CD4-positive, alpha-beta T cell treated with Interleukin-15 for 4 hours (primary cell): Measurements from ENCODE around the gene PALD1.

Source experiments
- DNase-seq: peaks from one replicate; pipeline ENCODE4 v3.0.0-alpha.2; 2020; ENCODE audit warnings: low spot score

The PALD1 gene

GRCh38 chr10:70507966-70508365 is 29.4 kb downstream of the PALD1 start:
- DNase-seq, result no peak

DNA sequence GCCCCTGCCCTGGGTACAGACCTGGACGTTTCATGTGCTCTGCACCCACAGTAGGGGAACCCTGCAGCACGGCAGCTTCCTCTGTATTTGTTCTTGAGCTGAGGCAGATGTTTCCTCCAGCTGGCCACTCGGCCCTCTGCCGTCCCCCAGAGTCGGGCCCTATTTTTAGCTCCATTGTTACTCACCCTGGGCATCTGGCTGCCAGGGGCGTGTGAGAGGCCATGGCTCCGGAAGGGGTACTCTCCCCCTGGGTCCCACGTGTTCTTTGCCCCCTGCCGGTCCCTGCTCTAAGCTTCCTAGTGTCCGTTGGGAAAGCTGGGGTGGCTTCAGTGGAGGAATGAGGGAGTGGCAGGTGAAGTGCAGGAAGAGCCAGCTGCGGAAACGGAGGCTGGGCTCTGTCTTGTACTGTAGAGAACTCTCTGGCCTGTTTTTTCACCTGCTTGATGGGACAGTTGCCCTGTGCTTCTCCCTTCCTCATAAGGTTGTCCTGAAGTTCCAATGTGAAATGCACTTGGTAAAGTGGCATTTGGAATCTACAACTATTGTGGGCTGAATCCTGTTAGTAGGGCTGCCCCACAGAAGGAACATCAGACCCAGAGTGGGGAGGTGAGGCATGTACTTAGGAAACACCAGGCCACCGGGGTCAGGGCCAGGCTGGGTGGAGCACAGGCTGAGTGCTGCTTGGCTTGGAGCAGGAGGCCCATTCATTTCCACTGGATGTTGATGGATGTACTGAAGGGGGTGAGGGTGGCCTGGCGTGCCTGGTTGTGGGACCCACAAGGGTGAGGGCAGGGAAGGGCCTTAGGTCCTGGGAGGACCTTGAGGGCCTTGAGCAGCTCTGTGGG is 30.6 kb downstream of the PALD1 start:
- DNase-seq, result no peak

GRCh38 chr10:70509757-70510147 is 31.2 kb downstream of the PALD1 start:
- DNase-seq, result no peak

GRCh38 chr10:70510453-70510852 is 31.9 kb downstream of the PALD1 start:
- no peak for DNase-seq

DNA sequence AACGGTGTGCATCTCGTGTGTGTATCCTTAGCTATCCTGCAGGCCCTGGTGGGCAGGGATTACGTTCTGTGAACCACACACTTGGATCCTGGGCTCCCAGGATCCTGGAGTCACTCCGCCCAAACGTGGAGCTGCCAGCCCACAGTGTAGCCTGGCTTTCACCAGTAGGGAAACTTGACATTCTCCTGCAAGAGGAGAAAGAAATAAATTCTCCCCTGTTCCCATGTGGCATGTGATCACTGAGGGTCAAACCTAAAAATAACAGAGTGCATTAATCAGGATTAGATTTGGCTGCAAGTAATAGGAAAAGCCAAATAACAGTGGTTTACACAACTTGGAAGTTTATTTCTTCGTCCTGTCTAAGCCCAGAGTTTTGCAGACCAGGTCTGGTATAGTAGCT is 32.3 kb downstream of the PALD1 start:
- no peak for DNase-seq

- no peak for DNase-seq
Measured at GRCh38 chr10:70512149-70512639, 33.6 kb downstream of the PALD1 start.

- no peak for DNase-seq
Measured at GRCh38 chr10:70513848-70514309, 35.3 kb downstream of the PALD1 start.

DNA sequence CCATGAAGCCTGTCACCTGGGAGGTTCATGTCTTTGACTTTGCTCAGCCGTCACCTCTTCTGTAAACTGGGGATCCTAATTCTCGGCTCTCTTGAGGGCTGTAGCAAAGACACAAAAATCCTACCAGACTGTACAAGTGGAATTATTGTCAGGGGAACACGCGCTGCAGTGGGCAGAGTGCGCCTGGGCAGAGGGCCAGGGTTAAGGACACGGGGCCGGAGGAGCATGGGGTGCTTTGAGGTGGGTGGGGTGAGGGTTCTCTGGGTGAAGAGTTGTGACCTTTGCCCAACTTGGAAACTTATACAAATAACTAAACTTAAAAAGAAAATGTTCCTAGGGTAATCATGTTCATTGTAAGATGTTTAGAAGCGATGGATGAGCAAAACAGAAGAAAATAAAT is 36.0 kb downstream of the PALD1 start:
- DNase-seq, result no peak

DNA sequence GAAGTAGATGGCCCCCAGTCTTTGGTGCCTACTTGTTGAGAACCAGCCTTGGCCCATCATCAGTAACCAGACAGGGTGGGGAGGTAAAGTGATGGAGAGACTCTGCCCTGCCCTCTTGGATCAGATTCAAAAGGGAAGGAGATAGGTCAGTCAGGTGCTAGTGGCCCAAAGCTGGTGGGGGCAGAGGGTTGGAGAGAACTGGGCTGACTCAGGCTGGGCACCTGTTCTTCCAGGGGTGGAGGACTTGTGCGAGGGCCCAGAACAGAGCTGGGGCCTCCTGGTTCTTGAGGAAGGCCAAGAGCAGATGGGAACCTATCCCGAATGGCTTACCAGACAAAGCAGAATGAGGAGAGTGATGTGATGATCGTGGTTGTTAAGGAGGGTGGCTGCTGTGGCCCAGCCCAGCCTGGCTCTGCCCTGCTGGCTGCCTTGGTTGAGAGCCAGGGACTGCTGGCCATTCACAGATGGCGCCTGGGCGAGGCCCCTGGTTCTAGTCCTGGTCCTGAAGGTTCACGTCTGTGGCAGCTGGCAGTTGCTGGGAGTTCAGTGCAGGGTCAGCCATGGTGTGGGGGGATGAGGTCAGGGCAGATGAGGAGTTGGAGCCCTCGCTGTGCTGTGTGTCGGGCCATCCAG is 36.6 kb downstream of the PALD1 start:
- DNase-seq, result no peak

DNA sequence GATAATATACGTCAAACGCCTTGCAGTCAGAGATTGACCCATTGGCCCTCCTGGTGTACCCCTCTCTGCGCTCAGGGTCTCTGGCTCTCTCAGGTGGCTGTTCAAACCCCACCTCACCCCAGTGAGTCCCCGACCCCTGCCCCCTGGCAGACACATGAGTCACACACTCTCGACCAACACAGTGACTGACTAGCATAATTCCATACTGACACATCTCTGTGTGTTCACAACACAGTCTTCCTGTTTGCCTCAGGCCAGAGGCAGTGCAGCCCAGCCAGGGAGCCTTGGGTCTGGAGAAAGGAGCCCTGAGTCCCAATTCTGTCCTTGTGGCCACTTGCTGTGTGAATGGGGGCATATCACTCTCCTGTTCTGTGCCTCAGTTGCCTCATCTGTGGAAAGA is 40.1 kb downstream of the PALD1 start:
- no peak for DNase-seq

- DNase-seq, result no peak
Measured at GRCh38 chr10:70523057-70523456, 44.5 kb downstream of the PALD1 start.

GRCh38 chr10:70523549-70523948 is 45.0 kb downstream of the PALD1 start:
- no peak for DNase-seq

DNA sequence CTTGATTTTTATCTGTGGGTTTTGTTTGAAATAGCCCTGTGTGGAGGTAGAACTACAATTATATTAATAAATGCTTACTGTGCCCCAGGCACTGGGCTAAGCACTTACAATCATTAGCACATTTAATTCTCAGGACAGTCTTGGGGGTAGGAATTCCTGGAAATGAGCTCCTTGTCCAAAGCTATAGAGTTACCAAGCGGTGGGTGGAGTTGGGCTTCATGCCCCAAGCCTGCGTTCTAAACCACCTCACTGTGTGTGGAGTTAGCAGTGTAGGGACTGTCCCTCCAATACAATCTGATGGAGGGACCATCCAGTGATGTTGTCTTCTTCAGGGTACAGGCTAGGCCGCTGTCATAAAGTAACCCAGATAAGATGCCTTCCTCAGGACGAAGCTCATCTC is 49.7 kb downstream of the PALD1 start:
- DNase-seq, result no peak

GRCh38 chr10:70528741-70529362 is 50.3 kb downstream of the PALD1 start:
- DNase-seq, result no peak

GRCh38 chr10:70529848-70530247 is 51.3 kb downstream of the PALD1 start:
- no peak for DNase-seq

- DNase-seq, result no peak
Measured at GRCh38 chr10:70530315-70530714, 51.7 kb downstream of the PALD1 start.

DNA sequence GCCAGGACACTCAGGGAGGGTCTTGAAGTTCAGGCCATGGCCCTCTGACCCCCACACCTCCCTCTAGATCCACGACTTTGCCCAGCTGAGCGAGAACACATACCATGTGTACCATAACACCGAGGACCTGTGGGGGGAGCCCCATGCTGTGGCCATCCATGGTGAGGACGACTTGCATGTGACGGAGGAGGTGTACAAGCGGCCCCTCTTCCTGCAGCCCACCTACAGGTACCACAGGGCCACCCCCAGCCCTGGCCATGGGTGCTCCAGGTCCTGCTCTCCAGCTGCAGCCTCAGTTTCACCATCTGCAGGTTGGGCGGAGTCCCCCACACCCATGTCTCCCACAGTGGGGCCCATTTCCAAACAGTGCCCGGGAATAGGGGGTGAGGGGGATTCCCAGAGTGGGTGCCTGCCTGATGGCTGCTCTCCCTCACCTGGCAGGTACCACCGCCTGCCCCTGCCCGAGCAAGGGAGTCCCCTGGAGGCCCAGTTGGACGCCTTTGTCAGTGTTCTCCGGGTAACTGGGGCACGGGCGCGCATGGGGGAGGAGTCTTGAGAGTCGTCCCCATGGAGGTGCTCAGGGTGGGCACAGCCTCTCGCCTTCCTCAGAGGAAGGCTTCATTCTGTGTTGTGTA is 54.1 kb downstream of the PALD1 start:
- no peak for DNase-seq

DNA sequence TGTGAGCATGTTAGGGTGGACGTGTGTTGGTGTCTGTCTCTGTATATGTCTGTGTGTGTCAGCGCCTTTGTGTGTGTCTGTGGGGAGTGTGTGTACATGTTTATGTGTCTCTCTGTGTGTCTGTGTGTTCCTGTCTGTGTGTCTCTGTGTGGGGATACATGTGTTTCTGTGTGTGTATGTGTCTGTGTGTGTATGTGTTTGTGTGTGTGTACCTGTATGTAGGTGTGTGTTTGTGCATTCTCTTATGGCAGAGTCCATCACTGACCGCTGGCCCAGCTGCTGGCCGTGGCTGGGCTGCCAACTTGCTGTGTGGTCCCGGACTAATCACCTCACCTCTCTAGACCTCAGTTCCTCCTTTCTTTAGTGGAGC is 54.6 kb downstream of the PALD1 start:
- DNase-seq, result no peak

GRCh38 chr10:70534281-70534680 is 55.7 kb downstream of the PALD1 start:
- DNase-seq, result no peak

- no peak for DNase-seq
Measured at GRCh38 chr10:70535001-70535400, 56.4 kb downstream of the PALD1 start.

DNA sequence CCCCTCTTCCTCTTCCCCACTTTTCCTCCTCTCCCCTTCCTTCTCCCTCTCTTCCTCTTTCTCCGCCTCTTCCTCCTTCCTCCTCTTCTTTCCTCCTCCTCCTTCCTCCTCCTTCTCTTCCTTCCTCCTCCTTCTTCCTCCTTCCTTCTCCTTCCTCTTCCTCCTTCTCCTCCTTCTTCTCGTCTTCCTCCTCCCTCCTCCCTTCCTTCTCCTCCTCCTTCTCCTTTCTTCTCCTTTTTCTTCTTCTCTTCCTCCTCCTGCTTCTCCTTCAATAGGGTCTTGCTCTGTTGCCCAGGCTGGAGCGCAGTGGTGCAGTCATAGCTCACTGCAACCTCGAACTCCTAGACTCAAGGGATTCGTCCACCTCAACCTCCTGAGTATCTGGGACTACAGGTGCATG is 56.9 kb downstream of the PALD1 start:
- DNase-seq, result no peak

DNA sequence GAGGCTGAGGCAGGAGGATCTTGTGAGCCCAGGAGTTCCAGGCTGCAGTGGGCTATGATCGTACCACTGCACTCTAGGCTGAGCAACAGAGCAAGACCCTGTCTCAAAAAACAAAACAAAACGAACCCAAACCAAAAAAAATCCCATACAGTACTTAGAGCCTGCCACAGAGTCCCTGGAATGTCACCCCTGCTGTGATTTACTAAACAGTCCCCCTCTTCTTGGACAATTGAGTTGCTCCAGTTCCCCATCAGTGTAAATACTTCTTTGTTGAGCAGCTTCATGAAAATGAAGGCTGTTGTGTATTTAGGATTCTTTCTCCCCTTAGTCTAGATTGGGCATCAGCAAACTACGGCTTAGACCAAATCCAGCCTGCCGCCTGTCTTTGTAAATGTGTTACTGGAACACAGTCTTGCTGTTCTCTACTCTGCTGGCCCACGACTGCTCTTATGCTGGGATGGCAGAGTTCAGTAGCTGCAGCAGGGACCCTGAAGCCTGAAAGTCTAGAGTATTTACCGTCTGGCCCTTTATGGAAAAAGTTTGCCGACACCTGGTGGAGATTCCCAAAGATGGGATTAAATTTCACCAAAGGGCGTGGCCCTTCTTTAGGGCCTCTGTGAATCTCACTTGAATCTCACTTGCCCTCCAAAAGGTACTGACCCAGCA is 57.8 kb downstream of the PALD1 start:
- no peak for DNase-seq
